Measurements from ENCODE around the gene FAM13B. TPM values are rescaled to one million over a fixed set of nuclear protein-coding genes. Genes with fewer than 3 reads are reported as not detected.

The FAM13B gene
- total and polyA plus RNA-seq, 2 of the 8 experiments (the other 6 are each of a cell fraction or from before 2014, with no cell fraction given), result 6.4 to 17.0 TPM

GRCh38 chr5:137954131-137954879 is 78.6 kb downstream of the FAM13B start:
- H3K9me3 ChIP-seq (ENCODE audit: insufficient read depth in 2 of 2, low read depth in 1 of 2, low read length in 1 of 2), result no peaks in the 10 kb centered on the region
- H2BK5ac ChIP-seq (ENCODE audit: low read depth, low read length), result no peak overlapping the region
- H3K56ac ChIP-seq (replicated peaks; ENCODE audit: insufficient read length, low read depth, low read length), result no peak overlapping the region
- no peak overlapping the region for H3K14ac ChIP-seq (ENCODE audit: insufficient read length)
- H4K20me1 ChIP-seq (replicated peaks in 1 of 2; ENCODE audit: control insufficient read depth in 1 of 2, insufficient read depth in 2 of 2, low read length in 2 of 2), result no peaks in the 10 kb centered on the region
- H2BK15ac ChIP-seq (ENCODE audit: low read length), result no peak overlapping the region
- no peak overlapping the region for H2BK20ac ChIP-seq (ENCODE audit: low read length)
- H3K27ac ChIP-seq (ENCODE audit: low read depth, low read length), result no peak overlapping the region
- H3K23me2 ChIP-seq (ENCODE audit: low read depth, low read length), result no peaks in the 10 kb centered on the region
- H2BK12ac ChIP-seq (ENCODE audit: low read depth, low read length), result no peak overlapping the region
- no peak overlapping the region for H3K23ac ChIP-seq (ENCODE audit: insufficient read length)
- DNase-seq (ENCODE audit: low read depth in 1 of 2, low spot score in 2 of 2) (no peak), FAIRE-seq (no peak)
- H2AK5ac ChIP-seq (ENCODE audit: low read depth, low read length), result no peak overlapping the region
- WGBS, 2 experiments (ENCODE audit: extremely low coverage in 1 of 2, insufficient coverage in 1 of 2, insufficient read length in 1 of 2, insufficient replicate concordance in 2 of 2, low coverage in 1 of 2, low lambda C conversion rate in 2 of 2, missing lambda C conversion rate in 1 of 2), result 91% methylated on average over 9 of the region's 9 CpGs; no CpG with 5 or more reads in 1 of the 2 experiments
- H3K4me2 ChIP-seq (ENCODE audit: insufficient read depth in 1 of 2, low read depth in 2 of 2, low read length in 2 of 2), result no peak overlapping the region
- H3K4ac ChIP-seq (replicated peaks; ENCODE audit: insufficient read length, low read depth, low read length), result no peak overlapping the region
- H3K4me1 ChIP-seq (replicated peaks in 1 of 4; ENCODE audit: control insufficient read depth in 3 of 4, insufficient read depth in 4 of 4, low read length in 3 of 4), result no peaks in the 10 kb centered on the region
- no peak overlapping the region for H3K4me3 ChIP-seq (ENCODE audit: extremely low read depth in 1 of 4, insufficient read depth in 2 of 4, low read depth in 3 of 4, low read length in 4 of 4)
- H4K5ac ChIP-seq (ENCODE audit: insufficient read length, low read depth, low read length), result no peak overlapping the region
- CTCF ChIA-PET (ENCODE audit: partially characterized antibody), result interaction anchor here (0.5 to 1.8 kb wide), 4 partner anchors 14 to 340 kb away, joined by 3 to 6 read pairs (median 4); no protein-coding TSS in a partner anchor
- no peak overlapping the region for H2BK120ac ChIP-seq (replicated peaks; ENCODE audit: low read depth, low read length)
- no peak overlapping the region for H3K9ac ChIP-seq (replicated peaks in 1 of 4; ENCODE audit: extremely low read depth in 1 of 4, low read depth in 3 of 4, low read length in 3 of 4)
- H3K79me1 ChIP-seq (ENCODE audit: low read depth, low read length), result no peaks in the 10 kb centered on the region
- no peaks in the 10 kb centered on the region for H3K79me2 ChIP-seq (ENCODE audit: control insufficient read depth in 1 of 2, insufficient read depth in 2 of 2, low read length in 2 of 2)
- peaks cover 1 to 41% (median 20%) of the 10 kb centered on the region in 4 experiments for H3K36me3 ChIP-seq (ENCODE audit: control insufficient read depth in 2 of 4, insufficient read depth in 4 of 4, low read length in 3 of 4)
- no peak overlapping the region for H4K91ac ChIP-seq (replicated peaks; ENCODE audit: insufficient read length, low read length)
- H3K18ac ChIP-seq (ENCODE audit: extremely low read depth, low read length), result no peak overlapping the region
- no peaks in the 10 kb centered on the region for H3K27me3 ChIP-seq (replicated peaks in 1 of 4; ENCODE audit: control insufficient read depth in 3 of 4, extremely low read depth in 1 of 4, insufficient read depth in 3 of 4, low read length in 3 of 4)
- H2AFZ ChIP-seq (ENCODE audit: low read length), result no peak overlapping the region
- POLR2A ChIA-PET (ENCODE audit: partially characterized antibody), result interaction anchor here (0.9 to 1.4 kb wide), 2 partner anchors 10 to 206 kb away, joined by 3 to 5 read pairs; no protein-coding TSS in a partner anchor
- no peak overlapping the region for H4K8ac ChIP-seq (ENCODE audit: extremely low read depth, insufficient read depth, low read length)
- TF ChIP-seq MAFK (IDR thresholded peaks at IDR 0.05; ENCODE audit: low read depth, low read length), result no peak
- TF ChIP-seq RNF2 (IDR thresholded peaks at IDR 0.05; ENCODE audit: borderline replicate concordance, low read depth, low read length, missing control alignments, poor library complexity, severe bottlenecking), result no peak
- no peak for TF ChIP-seq TAF1 (IDR thresholded peaks at IDR 0.05; ENCODE audit: low read depth, low read length)
- TF ChIP-seq SIX5 (IDR thresholded peaks at IDR 0.05; ENCODE audit: low read depth, low read length), result no peak
- TF ChIP-seq ATF3 (IDR thresholded peaks at IDR 0.05; ENCODE audit: insufficient read depth, low read depth, low read length), result no peak
- TF ChIP-seq JUND (IDR thresholded peaks at IDR 0.05; ENCODE audit: low read length), result no peak
- TF ChIP-seq SUZ12 (IDR thresholded peaks at IDR 0.05; ENCODE audit: low read length), result no peak
- no peak for TF ChIP-seq HDAC2 (IDR thresholded peaks at IDR 0.05; ENCODE audit: borderline replicate concordance in 1 of 2, low read depth in 2 of 2, low read length in 2 of 2)
- no peak for TF ChIP-seq USF2 (IDR thresholded peaks at IDR 0.05; ENCODE audit: low read length)
- TF ChIP-seq KDM1A (IDR thresholded peaks at IDR 0.05; ENCODE audit: borderline replicate concordance, low read length), result no peak

Data from H1 (cell line).